ENCODE measurements around the gene DHH.
A peak's percentile ranks its signal among the peaks of the same experiment; 100 is the strongest.
"Not testable (repeated sequence)": the region's sequence is repeated elsewhere in the genome, so short reads cannot be mapped to it uniquely, and the experiment has no call there.

DHH gene

GRCh38 chr12:49094160-49094974 is at the start of gene DHH:
TSS of gene DHH (minus strand) at chr12:49094801. CDS start at chr12:49094512, 289 bp downstream.
- peak in 23 of 42 donors; percentile 4 to 61 (median 28) for DNase-seq
- intact Hi-C loops (cut with DNase I): no loop called here

GRCh38 chr12:49144384-49144783 is 49.8 kb upstream of the DHH start:
- DNase-seq: no peak
- intact Hi-C loops (cut with DNase I): no loop called here

- intact Hi-C loops (cut with DNase I): no loop called here
Measured at GRCh38 chr12:49138999-49139398, 44.4 kb upstream of the DHH start.

GRCh38 chr12:49138587-49138986 is 44.0 kb upstream of the DHH start:
- intact Hi-C loops (cut with DNase I): no loop called here
- no peak for DNase-seq

More at GRCh38 chr12:49138999-49139398, 44.4 kb upstream of the DHH start:
- no peak for DNase-seq

GRCh38 chr12:49137476-49137875 is 42.9 kb upstream of the DHH start:
- intact Hi-C loops (cut with DNase I): no loop called here
- no peak for DNase-seq

- intact Hi-C loops (cut with DNase I): not testable (repeated sequence)
Measured at GRCh38 chr12:49136997-49137396, 42.4 kb upstream of the DHH start.

GRCh38 chr12:49133590-49133989 is 39.0 kb upstream of the DHH start:
- intact Hi-C loops (cut with DNase I): loop anchor here (5.0 kb wide), 1 partner anchor 46 kb away; no protein-coding TSS in a partner anchor

More at GRCh38 chr12:49136997-49137396, 42.4 kb upstream of the DHH start:
- DNase-seq: not testable (repeated sequence)

GRCh38 chr12:49133014-49133413 is 38.4 kb upstream of the DHH start:
- intact Hi-C loops (cut with DNase I): loop anchor here (5.0 kb wide), 1 partner anchor 46 kb away; no protein-coding TSS in a partner anchor
- DNase-seq: peak in 9 of 42 donors; percentile 8 to 51 (median 15)

More at GRCh38 chr12:49133590-49133989, 39.0 kb upstream of the DHH start:
- no peak for DNase-seq

- peak in 18 of 42 donors; percentile 9 to 56 (median 28) for DNase-seq
- intact Hi-C loops (cut with DNase I): loop anchor here (1.0 to 5.0 kb wide), 2 partner anchors 45 to 102 kb away; no protein-coding TSS in a partner anchor
Measured at GRCh38 chr12:49131894-49132461, 37.4 kb upstream of the DHH start.

- intact Hi-C loops (cut with DNase I): loop anchor here (1.0 to 5.0 kb wide), 2 partner anchors 44 to 103 kb away; no protein-coding TSS in a partner anchor
Measured at GRCh38 chr12:49131051-49131893, 36.7 kb upstream of the DHH start, which contains the start of gene TUBA1B. TSS of gene TUBA1B (minus strand) at chr12:49131395. CDS start at chr12:49131300, 95 bp downstream.

GRCh38 chr12:49130151-49131050 is 35.8 kb upstream of the DHH start:
- intact Hi-C loops (cut with DNase I): loop anchor here (1.0 to 5.0 kb wide), 3 partner anchors 43 to 104 kb away; no protein-coding TSS in a partner anchor
- peak; percentile 85 to 98 (median 93) for DNase-seq

More at GRCh38 chr12:49131051-49131893, 36.7 kb upstream of the DHH start, which contains the start of gene TUBA1B:
- DNase-seq: peak; percentile 87 to 98 (median 95)

- intact Hi-C loops (cut with DNase I): loop anchor here (1.0 to 5.0 kb wide), 2 partner anchors 42 to 58 kb away; no protein-coding TSS in a partner anchor
Measured at GRCh38 chr12:49129332-49130150, 34.9 kb upstream of the DHH start.

GRCh38 chr12:49127971-49128370 is 33.4 kb upstream of the DHH start:
- DNase-seq: peak in 1 of 42 donors; percentile 24
- intact Hi-C loops (cut with DNase I): not testable (repeated sequence)

More at GRCh38 chr12:49129332-49130150, 34.9 kb upstream of the DHH start:
- no peak for DNase-seq

GRCh38 chr12:49126852-49127763 is 32.5 kb upstream of the DHH start:
- DNase-seq: no peak
- intact Hi-C loops (cut with DNase I): no loop called here

GRCh38 chr12:49121047-49121696 is 26.6 kb upstream of the DHH start:
- peak in 39 of 42 donors; percentile 28 to 86 (median 64) for DNase-seq
- intact Hi-C loops (cut with DNase I): no loop called here
